ENCODE measurements around the gene HOXC5. TPM values are rescaled to one million over a fixed set of nuclear protein-coding genes. Genes with fewer than 3 reads are reported as not detected.

Gene HOXC5
- total and polyA plus RNA-seq, 9 donors, result 0.54 to 1.6 (median 1.0) TPM

DNA sequence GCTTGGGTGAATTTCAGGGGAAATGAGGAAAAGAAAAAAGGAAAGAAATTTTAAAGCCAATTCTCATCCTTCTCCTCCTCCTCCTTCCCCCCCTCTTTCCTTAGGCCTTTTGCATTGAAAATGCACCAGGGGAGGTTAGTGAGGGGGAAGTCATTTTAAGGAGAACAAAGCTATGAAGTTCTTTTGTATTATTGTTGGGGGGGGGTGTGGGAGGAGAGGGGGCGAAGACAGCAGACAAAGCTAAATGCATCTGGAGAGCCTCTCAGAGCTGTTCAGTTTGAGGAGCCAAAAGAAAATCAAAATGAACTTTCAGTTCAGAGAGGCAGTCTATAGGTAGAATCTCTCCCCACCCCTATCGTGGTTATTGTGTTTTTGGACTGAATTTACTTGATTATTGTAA is 22.7 kb downstream of the HOXC5 start:
- no peak overlapping the region for H3K27ac ChIP-seq (ENCODE audit: low read length)
- H3K4me3 ChIP-seq (ENCODE audit: low read length), result no peak overlapping the region
- H3K9me3 ChIP-seq (replicated peaks; ENCODE audit: control insufficient read depth, low read depth, low read length), result no peaks in the 10 kb centered on the region
- H3K36me3 ChIP-seq (ENCODE audit: control insufficient read depth, insufficient read depth, low read length), result peaks cover 29% of the 10 kb centered on the region
- no peak for DNase-seq
- no CpG with 5 or more reads among the region's 2 CpGs for WGBS (ENCODE audit: insufficient coverage)
- peaks cover 52% of the 10 kb centered on the region for H3K4me1 ChIP-seq (ENCODE audit: control insufficient read depth, insufficient read depth, low read length)
- H3K27me3 ChIP-seq (ENCODE audit: control insufficient read depth, insufficient read depth, low read length), result peaks cover 41% of the 10 kb centered on the region

DNA sequence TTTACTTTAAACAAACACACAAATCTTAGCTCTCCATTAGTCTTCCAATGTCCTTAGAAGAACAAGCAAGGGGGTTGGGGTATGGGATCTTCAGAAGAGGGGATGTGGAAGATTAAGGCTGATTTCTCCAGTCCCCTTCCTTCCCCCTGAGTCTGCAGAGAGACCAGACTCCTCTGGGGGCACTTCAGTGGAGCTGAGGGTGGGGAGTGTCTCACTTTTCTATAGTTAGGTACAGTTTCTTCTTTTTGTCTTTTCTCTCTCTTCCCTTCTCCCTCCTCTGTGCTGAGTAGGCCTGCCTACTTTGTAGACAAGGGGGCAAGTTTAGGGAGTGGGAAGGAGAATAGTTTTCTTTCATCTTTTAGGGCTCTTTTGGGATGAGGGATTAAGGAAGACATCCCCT is 23.3 kb downstream of the HOXC5 start:
- Histone ChIP-seq H3K27ac (ENCODE audit: low read length) (no peak overlapping the region), H3K36me3 (ENCODE audit: control insufficient read depth, insufficient read depth, low read length) (peaks cover 29% of the 10 kb centered on the region), H3K9me3 (replicated peaks; ENCODE audit: control insufficient read depth, low read depth, low read length) (no peaks in the 10 kb centered on the region), H3K27me3 (ENCODE audit: control insufficient read depth, insufficient read depth, low read length) (peaks cover 41% of the 10 kb centered on the region), H3K4me1 (ENCODE audit: control insufficient read depth, insufficient read depth, low read length) (peaks cover 55% of the 10 kb centered on the region), H3K4me3 (ENCODE audit: low read length) (no peak overlapping the region)
- DNase-seq, result no peak

DNA sequence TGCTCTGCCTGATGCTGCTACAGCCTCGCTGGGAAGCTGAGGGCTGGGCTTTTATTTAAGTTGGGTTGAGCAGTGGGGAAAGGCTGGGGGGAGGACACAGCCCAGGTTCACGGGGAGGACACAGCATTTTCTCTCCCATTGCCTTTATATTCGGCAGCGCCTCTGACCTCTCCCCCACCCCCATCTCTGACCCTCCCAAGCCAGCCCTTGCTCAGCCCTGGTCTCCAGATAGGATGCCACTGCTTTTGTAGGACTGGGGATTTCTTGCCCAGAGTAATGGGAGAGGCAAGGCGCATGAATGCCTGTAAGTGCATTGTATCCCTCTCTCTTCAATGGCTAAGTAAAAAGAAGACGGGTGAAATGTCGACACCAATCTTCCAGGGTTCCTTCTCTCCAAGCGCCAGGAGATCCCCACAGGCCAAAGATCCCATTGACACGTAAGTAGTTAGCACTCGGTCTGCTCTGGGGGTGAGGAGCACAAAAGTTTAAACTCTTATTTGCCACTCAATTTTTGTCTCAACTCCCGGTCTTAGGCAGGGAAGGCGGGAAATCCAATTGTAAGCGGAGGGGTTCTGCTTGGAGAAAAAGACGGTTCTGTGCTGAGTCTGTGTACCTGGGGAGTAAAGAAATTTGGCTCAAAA is 25.4 kb downstream of the HOXC5 start:
- peak overlapping the region; percentile 35 for H3K27ac ChIP-seq (ENCODE audit: low read length)
- WGBS (ENCODE audit: insufficient coverage), result 20% methylated on average over 3 of the region's 14 CpGs
- H3K4me1 ChIP-seq (ENCODE audit: control insufficient read depth, insufficient read depth, low read length), result peaks cover 36% of the 10 kb centered on the region
- no peak overlapping the region for H3K4me3 ChIP-seq (ENCODE audit: low read length)
- H3K9me3 ChIP-seq (replicated peaks; ENCODE audit: control insufficient read depth, low read depth, low read length), result no peaks in the 10 kb centered on the region
- no peak for DNase-seq
- peaks cover 29% of the 10 kb centered on the region for H3K36me3 ChIP-seq (ENCODE audit: control insufficient read depth, insufficient read depth, low read length)
- H3K27me3 ChIP-seq (ENCODE audit: control insufficient read depth, insufficient read depth, low read length), result peaks cover 28% of the 10 kb centered on the region

DNA sequence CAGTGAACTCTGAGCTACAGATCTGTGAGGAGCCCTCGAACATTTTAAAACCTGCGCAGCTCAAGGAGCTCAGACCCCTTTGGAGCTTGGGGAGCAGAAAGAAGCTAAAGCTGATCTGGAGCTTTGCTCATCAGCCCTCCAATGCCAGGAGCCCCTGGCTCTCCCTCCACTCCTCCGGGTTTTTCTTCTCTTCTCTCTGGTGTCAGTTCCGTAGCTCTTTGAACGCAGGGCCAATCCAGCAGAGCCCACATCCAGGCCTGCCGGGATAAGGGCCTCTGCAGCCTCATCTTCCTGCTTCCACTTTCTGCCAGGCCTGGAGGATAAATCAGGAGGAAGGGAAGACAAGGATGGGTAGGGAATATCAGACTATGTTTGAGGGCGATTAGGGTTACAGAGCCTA is 26.8 kb downstream of the HOXC5 start:
- Histone ChIP-seq H3K9me3 (replicated peaks; ENCODE audit: control insufficient read depth, low read depth, low read length) (no peaks in the 10 kb centered on the region), H3K27ac (ENCODE audit: low read length) (no peak overlapping the region), H3K4me3 (ENCODE audit: low read length) (no peak overlapping the region), H3K27me3 (ENCODE audit: control insufficient read depth, insufficient read depth, low read length) (peaks cover 21% of the 10 kb centered on the region), H3K4me1 (ENCODE audit: control insufficient read depth, insufficient read depth, low read length) (peaks cover 34% of the 10 kb centered on the region), H3K36me3 (ENCODE audit: control insufficient read depth, insufficient read depth, low read length) (peaks cover 26% of the 10 kb centered on the region)
- DNase-seq, result peak; percentile 62
- no CpG with 5 or more reads among the region's 7 CpGs for WGBS (ENCODE audit: insufficient coverage)

DNA sequence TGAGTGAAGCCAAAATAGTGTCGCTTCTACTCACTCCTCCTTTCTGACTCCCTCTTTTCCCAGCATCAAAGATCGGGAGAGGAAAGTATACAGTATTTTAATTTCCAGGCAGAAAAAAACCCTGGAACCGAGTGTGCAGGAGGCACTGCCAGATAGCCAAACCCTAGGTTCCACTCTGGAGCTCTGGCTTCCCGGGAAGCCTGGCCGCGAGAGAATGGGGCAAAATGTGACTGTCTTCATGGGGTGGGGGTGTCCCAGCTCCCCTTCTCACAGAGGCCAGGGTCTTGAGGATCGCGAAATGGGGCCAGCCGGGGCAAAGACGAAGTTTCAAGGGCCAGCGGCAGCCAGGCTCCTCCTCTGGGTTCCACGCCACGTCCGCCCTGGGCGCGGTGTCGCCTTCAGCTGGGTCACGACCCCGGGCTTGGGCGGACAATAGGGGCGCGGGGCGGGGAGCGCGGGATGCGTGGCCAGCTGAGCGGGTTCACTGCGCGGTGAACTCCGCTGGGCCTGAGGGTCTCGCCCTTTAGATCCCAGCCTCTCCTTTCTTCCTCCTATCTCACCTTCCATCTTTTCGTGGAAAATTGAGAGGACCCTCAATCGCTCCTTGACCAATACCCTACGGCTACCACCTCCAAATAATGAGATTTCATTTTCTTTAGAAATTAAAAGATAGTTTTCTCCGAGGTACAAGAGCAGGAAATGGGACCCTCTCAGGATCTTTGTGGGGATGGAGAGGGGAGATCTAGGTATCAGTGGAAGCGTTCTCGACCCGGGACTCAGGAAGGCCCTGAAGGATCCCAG is 27.5 kb downstream of the HOXC5 start:
- no peak overlapping the region for H3K27ac ChIP-seq (ENCODE audit: low read length)
- WGBS (ENCODE audit: insufficient coverage), result 63% methylated on average over 25 of the region's 38 CpGs
- no peaks in the 10 kb centered on the region for H3K9me3 ChIP-seq (replicated peaks; ENCODE audit: control insufficient read depth, low read depth, low read length)
- H3K27me3 ChIP-seq (ENCODE audit: control insufficient read depth, insufficient read depth, low read length), result peaks cover 18% of the 10 kb centered on the region
- H3K4me3 ChIP-seq (ENCODE audit: low read length), result no peak overlapping the region
- DNase-seq, result no peak
- H3K36me3 ChIP-seq (ENCODE audit: control insufficient read depth, insufficient read depth, low read length), result peaks cover 22% of the 10 kb centered on the region
- peaks cover 31% of the 10 kb centered on the region for H3K4me1 ChIP-seq (ENCODE audit: control insufficient read depth, insufficient read depth, low read length)

DNA sequence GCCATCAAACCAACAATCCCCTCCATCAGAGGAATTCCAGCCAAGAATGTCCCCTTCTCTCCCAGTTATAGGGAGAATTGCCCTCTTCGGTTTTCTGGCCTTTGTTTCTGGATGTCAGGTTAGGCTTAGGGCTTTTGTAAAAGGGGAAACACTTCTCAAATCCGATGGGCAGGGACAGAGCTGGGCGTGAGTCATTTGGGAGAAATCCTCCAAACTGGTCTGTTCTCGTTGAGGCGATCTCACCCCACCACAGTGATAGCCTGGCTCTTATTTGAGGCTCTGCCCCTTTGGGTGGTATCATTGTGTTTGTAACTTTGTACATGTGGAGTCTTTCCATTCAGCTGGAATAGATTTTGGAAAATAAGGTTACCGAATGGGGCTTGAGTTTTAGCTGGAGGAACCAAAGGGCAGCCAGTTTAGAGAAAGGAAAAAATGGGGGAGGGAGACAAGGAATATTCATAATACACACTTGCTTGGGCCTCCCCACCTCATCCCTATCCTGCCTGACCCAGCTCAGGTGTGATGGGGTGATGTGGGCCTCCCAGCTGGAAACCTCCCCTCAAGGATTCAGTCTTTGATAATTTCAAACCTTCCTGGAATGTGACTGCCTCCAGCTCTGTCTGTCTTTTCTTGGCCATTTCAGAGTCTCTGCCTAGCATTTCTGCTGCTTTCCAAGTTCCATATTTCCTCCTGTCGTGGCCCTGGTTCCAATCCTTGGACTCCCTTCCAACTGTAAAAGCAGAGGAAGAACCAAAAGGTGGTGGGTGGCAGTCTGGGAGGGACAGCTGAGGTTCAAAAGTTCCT is 28.3 kb downstream of the HOXC5 start:
- Histone ChIP-seq H3K27me3 (ENCODE audit: control insufficient read depth, insufficient read depth, low read length) (peaks cover 18% of the 10 kb centered on the region), H3K4me3 (ENCODE audit: low read length) (no peak overlapping the region), H3K4me1 (ENCODE audit: control insufficient read depth, insufficient read depth, low read length) (peaks cover 31% of the 10 kb centered on the region), H3K27ac (ENCODE audit: low read length) (peak overlapping the region; percentile 15), H3K9me3 (replicated peaks; ENCODE audit: control insufficient read depth, low read depth, low read length) (no peaks in the 10 kb centered on the region), H3K36me3 (ENCODE audit: control insufficient read depth, insufficient read depth, low read length) (peaks cover 16% of the 10 kb centered on the region)
- no CpG with 5 or more reads among the region's 7 CpGs for WGBS (ENCODE audit: insufficient coverage)
- no peak for DNase-seq

DNA sequence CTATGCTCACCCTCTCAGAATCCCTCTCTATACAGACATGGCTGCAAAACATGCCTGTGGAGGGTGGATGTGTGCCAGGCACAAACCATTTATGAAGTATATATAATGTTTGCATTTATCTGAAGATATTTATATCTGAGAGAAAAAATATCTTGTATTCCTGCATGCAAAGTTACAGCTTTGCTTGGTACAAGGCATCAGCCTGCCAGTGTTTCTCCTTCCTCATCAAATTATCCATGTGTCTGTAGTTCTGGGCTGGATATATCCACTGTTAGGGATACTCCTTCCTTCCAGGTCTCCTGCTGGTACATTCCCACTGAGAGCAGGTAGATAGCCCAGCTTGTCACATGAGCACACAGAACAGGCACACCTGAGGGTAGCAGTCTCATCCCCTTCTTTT is 32.8 kb downstream of the HOXC5 start:
- no peaks in the 10 kb centered on the region for H3K36me3 ChIP-seq (ENCODE audit: control insufficient read depth, insufficient read depth, low read length)
- H3K27ac ChIP-seq (ENCODE audit: low read length), result no peak overlapping the region

DNA sequence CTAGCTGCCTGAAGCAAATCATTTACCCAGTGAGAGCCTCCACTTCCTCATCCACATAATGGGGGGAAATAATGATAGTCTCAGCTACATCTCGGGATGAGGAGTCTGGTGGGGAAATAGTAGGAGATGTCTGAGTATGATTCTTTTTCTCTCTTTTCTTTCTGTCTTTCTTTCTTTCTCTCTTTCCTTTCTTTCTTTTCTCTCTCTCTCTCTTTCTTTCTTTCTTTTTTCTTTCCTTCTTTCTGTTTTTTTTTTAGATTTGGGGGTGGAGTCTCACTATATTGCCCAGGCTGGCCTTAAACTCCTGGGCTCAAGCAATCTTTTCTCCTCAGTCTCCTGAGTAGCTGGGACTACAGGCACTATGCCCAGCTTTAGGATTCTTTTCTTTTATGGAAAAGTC is 33.6 kb downstream of the HOXC5 start:
- Histone ChIP-seq H3K4me1 (ENCODE audit: control insufficient read depth, insufficient read depth, low read length) (peaks cover 17% of the 10 kb centered on the region), H3K27me3 (ENCODE audit: control insufficient read depth, insufficient read depth, low read length) (peaks cover 5% of the 10 kb centered on the region), H3K36me3 (ENCODE audit: control insufficient read depth, insufficient read depth, low read length) (no peaks in the 10 kb centered on the region), H3K4me3 (ENCODE audit: low read length) (no peak overlapping the region), H3K27ac (ENCODE audit: low read length) (no peak overlapping the region), H3K9me3 (replicated peaks; ENCODE audit: control insufficient read depth, low read depth, low read length) (no peaks in the 10 kb centered on the region)
- WGBS (ENCODE audit: insufficient coverage), result no CpG with 5 or more reads among the region's 1 CpG
- no peak for DNase-seq

More for the DNA sequence above, 32.8 kb downstream of the HOXC5 start:
- H3K4me1 ChIP-seq (ENCODE audit: control insufficient read depth, insufficient read depth, low read length), result peaks cover 16% of the 10 kb centered on the region
- H3K27me3 ChIP-seq (ENCODE audit: control insufficient read depth, insufficient read depth, low read length), result peaks cover 9% of the 10 kb centered on the region
- H3K4me3 ChIP-seq (ENCODE audit: low read length), result no peak overlapping the region
- H3K9me3 ChIP-seq (replicated peaks; ENCODE audit: control insufficient read depth, low read depth, low read length), result no peaks in the 10 kb centered on the region
- DNase-seq, result no peak

DNA sequence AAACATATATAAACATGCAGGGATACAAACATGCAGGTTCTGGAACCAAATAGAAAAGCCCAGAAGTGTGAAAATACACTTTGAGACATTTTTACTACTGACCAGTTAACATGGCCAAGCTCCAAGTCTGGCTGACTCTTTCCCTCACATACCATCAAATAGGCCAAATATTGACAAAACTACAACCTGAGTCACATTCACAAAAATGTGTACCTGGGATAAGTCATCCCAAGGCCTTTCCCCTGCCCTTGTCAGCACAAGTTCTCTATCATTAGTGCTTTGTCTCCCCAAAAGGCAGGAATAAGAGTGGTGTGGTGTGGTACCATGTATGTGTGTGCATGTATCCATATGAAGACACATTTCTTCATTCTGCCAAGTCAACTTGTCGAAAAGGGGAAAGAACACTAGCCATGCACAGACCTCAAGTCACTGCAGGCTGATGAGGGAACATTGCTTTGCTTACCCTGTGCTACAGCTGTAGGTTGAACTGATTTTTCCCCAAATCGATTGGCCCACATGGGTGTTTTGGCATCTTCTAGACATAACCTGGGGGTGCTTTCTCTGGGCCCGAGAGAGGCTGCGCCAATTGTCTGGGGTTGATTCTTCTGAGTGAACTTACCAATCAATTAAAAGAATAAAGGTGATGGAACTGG is 35.7 kb downstream of the HOXC5 start:
- Histone ChIP-seq H3K4me1 (ENCODE audit: control insufficient read depth, insufficient read depth, low read length) (peaks cover 17% of the 10 kb centered on the region), H3K36me3 (ENCODE audit: control insufficient read depth, insufficient read depth, low read length) (no peaks in the 10 kb centered on the region), H3K27me3 (ENCODE audit: control insufficient read depth, insufficient read depth, low read length) (peaks cover 2% of the 10 kb centered on the region), H3K9me3 (replicated peaks; ENCODE audit: control insufficient read depth, low read depth, low read length) (no peaks in the 10 kb centered on the region), H3K27ac (ENCODE audit: low read length) (no peak overlapping the region), H3K4me3 (ENCODE audit: low read length) (no peak overlapping the region)
- 80% methylated on average over 1 of the region's 4 CpGs for WGBS (ENCODE audit: insufficient coverage)
- DNase-seq, result no peak

DNA sequence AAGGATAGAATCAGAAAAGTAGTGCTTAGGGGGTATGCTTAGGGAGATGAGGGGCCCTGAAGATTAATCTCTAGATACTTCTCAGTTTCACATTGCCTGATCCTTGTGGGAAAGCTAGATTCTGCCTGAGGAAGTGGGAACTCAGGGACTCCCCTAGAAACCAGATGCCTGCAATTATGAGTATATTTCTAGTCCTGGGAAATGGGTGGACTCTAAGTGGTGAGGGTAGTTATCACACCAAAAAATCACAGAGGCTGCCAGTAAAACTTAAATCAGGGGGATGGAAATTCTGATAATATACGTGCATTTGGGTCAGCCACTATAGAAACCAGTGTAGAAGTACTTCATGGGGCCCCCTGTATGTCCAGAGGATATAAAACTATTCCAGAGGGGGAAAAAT is 39.1 kb downstream of the HOXC5 start:
- WGBS (ENCODE audit: insufficient coverage), result no CpG with 5 or more reads among the region's 1 CpG
- DNase-seq, result no peak
- Histone ChIP-seq H3K4me3 (ENCODE audit: low read length) (no peak overlapping the region), H3K27ac (ENCODE audit: low read length) (no peak overlapping the region), H3K27me3 (ENCODE audit: control insufficient read depth, insufficient read depth, low read length) (peaks cover 7% of the 10 kb centered on the region), H3K36me3 (ENCODE audit: control insufficient read depth, insufficient read depth, low read length) (no peaks in the 10 kb centered on the region), H3K4me1 (ENCODE audit: control insufficient read depth, insufficient read depth, low read length) (peaks cover 15% of the 10 kb centered on the region), H3K9me3 (replicated peaks; ENCODE audit: control insufficient read depth, low read depth, low read length) (no peaks in the 10 kb centered on the region)
